Measurements from ENCODE around the gene HOMER2.

GRCh38 chr15:82874267-82874666 lies 78.3 kb downstream of the HOMER2 start:
- TF ChIP-seq POLR2A (IDR thresholded peaks at IDR 0.05), result no peak
- TF ChIP-seq CTCF (IDR thresholded peaks at IDR 0.05), result no peak

Data from stomach (tissue), 4 donors.